ENCODE data around the gene MYH11.

DNA sequence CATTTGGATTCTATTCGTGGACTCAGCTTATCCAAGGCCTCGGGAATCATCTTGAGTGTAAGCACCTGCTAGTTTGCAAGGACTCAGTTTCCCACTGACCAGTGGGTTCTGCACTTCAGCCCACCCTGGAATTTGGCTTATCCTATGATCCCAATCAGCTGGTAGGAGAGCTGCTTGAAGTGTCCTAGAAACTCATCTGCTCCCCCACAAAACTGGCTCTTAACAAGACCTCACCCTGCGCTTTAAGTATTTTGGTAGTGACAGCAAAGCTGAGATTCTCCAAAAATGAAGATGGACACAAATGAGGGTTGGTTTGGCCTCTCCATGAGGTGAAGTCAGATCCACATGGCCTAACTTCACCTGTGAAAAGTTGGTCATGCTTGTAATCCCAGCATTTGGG lies 149.5 kb downstream of the MYH11 start:
- TF ChIP-seq YY1 (IDR thresholded peaks at IDR 0.05; ENCODE audit: insufficient read depth, insufficient read length) (no peak), SUZ12 (IDR thresholded peaks at IDR 0.05; ENCODE audit: extremely low read depth, insufficient read depth, insufficient read length) (no peak)
